ENCODE data around the gene OR5F1. TPM values are rescaled to one million over a fixed set of nuclear protein-coding genes. Genes with fewer than 3 reads are reported as not detected.

OR5F1 gene
- not detected for total RNA-seq

DNA sequence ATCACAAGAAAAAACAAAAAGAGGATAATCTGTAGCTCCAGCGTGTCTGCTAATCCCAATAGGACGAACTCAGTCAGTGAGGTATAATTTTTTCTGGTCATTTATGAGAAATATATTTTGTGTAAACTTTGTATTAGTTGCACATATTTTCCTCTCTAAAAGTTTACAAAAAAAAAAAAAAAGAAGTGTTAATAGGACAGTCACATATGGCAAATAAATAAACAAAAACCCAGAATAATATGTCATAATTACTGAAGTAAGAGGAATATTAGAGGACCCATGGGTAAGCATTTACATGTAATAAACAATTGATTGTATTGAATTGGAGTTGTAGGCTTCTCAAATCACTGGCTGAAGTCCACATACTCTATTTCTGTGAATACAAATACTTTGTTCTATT is at the start of gene OR5F1:
TSS of gene OR5F1 (minus strand) at position 101 of the 400 bp plus-strand sequence. CDS start at position 101, 0 bp downstream.
- no peak for DNase-seq (ENCODE audit: low spot score)
- no peak for ATAC-seq
- intact Hi-C loops (cut with DNase I) = no loop called here

DNA sequence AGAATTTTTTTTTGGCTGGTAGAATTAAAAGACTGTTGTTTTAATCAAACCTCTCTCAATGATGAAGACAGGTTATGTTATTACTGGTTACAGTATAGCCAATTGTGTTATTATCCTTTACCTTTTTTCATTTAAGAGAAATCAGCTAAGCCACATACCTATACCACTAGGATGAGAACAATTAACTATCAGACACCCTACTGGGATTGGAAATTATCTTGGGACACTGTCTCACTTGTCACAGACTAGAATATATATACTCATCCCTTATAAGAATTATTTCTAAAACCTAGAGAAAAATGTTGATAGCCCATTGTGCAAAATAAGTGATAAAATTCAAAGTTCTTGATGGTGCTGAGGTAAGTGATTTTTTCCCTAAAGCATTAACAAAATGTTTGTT is 32.9 kb upstream of the OR5F1 start, which contains the start of gene OR5AS1:
TSS of gene OR5AS1 (plus strand) at position 301 of the 400 bp plus-strand sequence. CDS start 2,765 bp downstream, outside the sequence.
- DNase-seq (ENCODE audit: low spot score) (no peak), ATAC-seq (no peak)
- intact Hi-C loops (cut with DNase I) = no loop called here

DNA sequence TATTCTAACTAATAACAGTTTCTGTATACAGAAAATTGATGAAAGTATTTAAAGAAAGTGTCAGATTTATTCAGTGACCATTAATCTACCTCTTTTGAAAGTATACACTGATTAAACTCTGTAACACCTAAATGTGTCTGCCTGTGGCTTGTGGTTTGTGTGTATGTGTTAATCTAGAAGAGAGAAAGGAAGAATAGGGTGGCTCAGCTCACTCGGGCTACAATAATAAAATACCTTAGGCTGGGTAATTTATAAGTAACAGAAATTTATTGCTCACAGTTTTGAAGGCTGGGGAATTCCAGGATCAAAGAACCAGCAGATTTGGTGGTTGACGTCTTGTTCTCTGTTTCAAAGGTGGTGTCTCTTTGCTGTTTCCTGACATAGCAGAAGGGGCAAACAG is 19.4 kb upstream of the OR5F1 start:
- DNase-seq (ENCODE audit: low spot score) (no peak), ATAC-seq (no peak)
- intact Hi-C loops (cut with DNase I) = no loop called here

DNA sequence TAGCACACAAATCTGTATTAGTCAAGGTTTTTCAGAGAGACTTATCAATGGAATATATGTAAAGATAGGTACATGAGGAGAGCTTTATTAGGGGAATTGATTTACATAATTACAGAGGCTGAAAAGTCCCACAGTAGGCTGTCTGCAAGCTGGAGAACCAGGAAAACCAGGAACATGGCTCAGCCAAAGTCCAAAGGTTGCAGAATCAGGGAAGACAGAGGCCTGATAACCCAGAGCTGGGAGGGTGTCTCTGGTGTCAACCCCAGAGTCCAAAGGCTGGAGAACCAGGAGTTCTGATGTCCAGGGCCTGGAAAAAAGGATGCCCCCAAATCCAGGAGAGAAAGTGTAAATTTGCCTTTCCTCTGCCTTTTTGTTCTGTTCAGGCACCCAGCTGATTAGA is 16.3 kb upstream of the OR5F1 start:
- intact Hi-C loops (cut with DNase I) = no loop called here
- no peak for DNase-seq (ENCODE audit: low spot score)
- ATAC-seq = no peak

DNA sequence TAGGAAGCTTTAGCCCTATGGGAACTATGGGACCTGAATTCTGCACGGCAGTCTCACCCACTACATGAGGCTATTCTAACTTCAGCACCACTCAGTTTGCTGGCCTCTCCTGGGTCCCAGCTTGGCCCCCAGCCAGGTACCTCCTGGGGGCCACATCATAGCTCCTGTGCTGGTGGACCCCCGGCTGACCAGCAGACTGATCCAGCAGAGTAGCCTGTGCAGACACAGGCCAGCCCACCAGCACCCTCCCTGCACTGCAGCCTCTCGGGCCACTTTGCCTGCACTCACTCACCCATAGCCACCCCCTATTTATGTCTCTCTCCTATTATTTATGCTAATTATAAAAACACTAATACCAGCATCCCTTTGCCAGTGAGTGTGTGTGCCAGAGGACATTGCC is 23.5 kb downstream of the OR5F1 start:
- DNase-seq (ENCODE audit: low spot score) = no peak
- intact Hi-C loops (cut with DNase I) = no loop called here
- no peak for ATAC-seq

DNA sequence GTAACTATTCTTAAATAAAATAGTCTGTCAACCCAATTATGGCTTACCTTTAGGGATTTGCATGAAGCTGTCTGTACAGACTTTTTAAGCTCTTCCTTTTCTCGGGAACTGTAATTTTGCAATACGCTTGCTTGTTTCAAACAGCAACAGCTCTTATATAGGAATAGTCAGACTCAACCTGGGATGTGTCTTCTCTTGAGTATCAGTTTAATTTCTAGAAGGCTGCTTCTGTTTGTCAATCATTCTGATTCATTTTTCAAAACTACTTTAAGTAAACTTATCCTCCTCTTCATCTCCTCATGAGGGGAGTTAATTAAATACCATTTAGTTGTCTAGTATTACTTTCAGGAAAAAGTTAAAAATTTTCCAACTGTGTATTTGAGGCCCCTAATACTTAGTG is 24.6 kb downstream of the OR5F1 start, which contains the start of gene OR10AG1:
TSS of gene OR10AG1 (minus strand) at position 101 of the 400 bp plus-strand sequence. CDS start at position 63, 38 bp downstream.
- intact Hi-C loops (cut with DNase I) = no loop called here
- no peak for DNase-seq (ENCODE audit: low spot score)
- ATAC-seq = no peak

DNA sequence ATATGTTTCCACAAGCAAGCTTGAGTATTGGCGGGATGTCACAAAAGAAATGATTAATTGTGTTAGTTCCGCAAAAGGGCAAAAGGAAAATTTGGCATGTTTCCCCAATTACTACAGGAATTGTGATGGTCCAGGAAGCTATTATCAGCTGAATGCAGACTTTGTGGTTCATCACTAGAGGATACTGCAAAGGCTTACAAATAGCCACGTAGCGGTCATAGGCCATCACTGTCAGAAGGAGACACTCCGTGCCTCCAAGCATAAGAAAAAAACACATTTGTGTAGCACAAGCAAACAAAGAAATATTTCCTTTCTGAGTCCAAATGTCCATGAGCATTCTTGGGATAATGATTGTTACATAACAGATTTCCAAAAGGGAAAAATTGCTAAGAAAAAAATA is 26.5 kb downstream of the OR5F1 start:
- no peak for DNase-seq (ENCODE audit: low spot score)
- intact Hi-C loops (cut with DNase I) = no loop called here
- ATAC-seq = no peak

DNA sequence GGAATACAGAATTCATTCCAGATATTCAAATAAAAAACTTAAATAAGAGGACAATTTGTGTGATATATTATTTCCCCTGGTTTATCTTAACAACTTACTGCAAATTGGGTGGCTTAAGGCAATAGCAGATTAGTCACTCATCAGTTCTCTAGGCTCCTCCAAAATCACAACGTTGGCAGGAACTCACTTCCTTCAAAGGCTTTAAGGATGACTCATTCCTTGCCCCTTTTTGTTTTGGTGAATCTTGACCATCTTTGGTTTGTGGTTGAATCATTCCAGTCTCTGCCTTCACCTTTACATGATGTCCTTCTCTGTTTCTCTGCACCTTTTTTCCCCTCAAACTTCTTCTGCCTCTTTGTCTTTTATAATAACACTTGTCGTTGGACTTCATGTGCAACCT is 28.0 kb downstream of the OR5F1 start:
- ATAC-seq (no peak), DNase-seq (ENCODE audit: low spot score) (no peak)
- intact Hi-C loops (cut with DNase I) = no loop called here

DNA sequence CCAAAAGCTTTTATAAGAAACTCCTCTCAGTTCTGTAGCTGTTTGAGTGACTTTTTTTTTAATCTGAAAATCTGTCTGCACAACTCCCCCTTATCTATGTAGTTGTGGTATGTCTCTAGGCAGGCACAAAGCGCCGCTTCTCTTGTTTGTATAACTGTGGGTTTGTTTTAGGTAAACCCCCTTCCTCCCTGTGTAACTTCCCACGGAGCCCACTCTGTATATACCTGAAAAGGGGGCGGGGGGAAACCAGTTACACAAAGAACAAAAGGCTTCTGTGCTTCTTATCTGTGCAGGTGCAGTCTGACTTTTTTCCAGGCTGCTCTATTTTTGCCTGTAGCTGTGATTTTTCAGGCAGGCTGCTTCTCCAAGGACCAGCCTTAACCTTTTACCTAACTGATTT is 37.9 kb downstream of the OR5F1 start:
- DNase-seq (ENCODE audit: low spot score) = no peak
- no peak for ATAC-seq
- intact Hi-C loops (cut with DNase I) = no loop called here

DNA sequence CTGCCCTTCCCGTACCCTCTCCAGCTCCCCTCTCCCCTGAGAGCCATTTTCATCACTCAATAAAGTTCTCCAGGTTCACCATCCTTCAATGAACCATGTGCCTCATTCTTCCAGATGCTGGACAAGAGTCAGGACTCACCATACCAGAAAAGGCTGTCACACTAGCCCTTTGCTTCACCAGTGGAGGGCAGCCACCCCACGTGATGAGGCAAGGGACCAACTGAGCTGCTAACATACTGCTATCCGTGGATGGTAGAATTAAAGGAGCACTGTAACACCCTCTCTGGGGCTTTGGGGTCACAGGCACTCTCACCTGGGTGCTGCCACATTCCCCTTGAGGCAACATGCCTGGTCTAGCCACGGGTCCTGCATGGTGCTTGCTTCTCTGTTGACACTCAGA is 45.1 kb downstream of the OR5F1 start:
- ATAC-seq (no peak), DNase-seq (ENCODE audit: low spot score) (no peak)
- intact Hi-C loops (cut with DNase I) = loop anchor here (10.0 kb wide), 1 partner anchor 835 kb away; no protein-coding TSS in a partner anchor

Other genes with a start within 250 kb of the OR5F1 start
- gene OR5D13, start 221.2 kb downstream of the OR5F1 start, total RNA-seq = not detected
- gene OR5D14, start 199.1 kb downstream of the OR5F1 start, total RNA-seq = not detected
- gene OR5L1, start 183.3 kb downstream of the OR5F1 start, total RNA-seq = not detected
- gene OR5D18, start 175.0 kb downstream of the OR5F1 start, total RNA-seq = not detected
- not detected for gene OR5L2, start 167.4 kb downstream of the OR5F1 start, total RNA-seq
- not detected for gene OR5D16, start 155.9 kb downstream of the OR5F1 start, total RNA-seq
- not detected for gene TRIM51, start 111.3 kb downstream of the OR5F1 start, total RNA-seq
- gene OR5W2, start 80.0 kb downstream of the OR5F1 start, total RNA-seq = not detected
- gene OR5I1, start 58.2 kb downstream of the OR5F1 start, total RNA-seq = not detected
- not detected for gene OR10AG1, start 24.7 kb downstream of the OR5F1 start, total RNA-seq
- gene OR5AS1, start 33.0 kb upstream of the OR5F1 start, total RNA-seq = not detected
- gene OR8I2, start 98.7 kb upstream of the OR5F1 start, total RNA-seq = not detected
- gene OR8H2, start 109.1 kb upstream of the OR5F1 start, total RNA-seq = not detected
- gene OR8H3, start 127.7 kb upstream of the OR5F1 start, total RNA-seq = not detected
- gene OR8J3, start 145.6 kb upstream of the OR5F1 start, total RNA-seq = not detected
- gene OR8K5, start 165.7 kb upstream of the OR5F1 start, total RNA-seq = not detected
- not detected for gene OR5J2, start 182.0 kb upstream of the OR5F1 start, total RNA-seq
- not detected for gene OR5T2, start 239.6 kb upstream of the OR5F1 start, total RNA-seq